Kidney (tissue), 14 donors: ENCODE data around the gene NIPAL4. TPM values are rescaled to one million over a fixed set of nuclear protein-coding genes. Genes with fewer than 3 reads are reported as not detected.

Experiments used
- DNase-seq, 5 donors: peaks; one replicate each; pipeline ENCODE4 v3.0.0-alpha.2; 2013 to 2020
- FAIRE-seq: peaks from 2 replicates; lab custom pipeline; 2012; peaks lifted over from hg19 to GRCh38; lab: Jason Lieb, UNC
- H3K27ac ChIP-seq, 2 donors: one replicate each; pipeline ENCODE4 v1.7.0; 2013; ENCODE audit warnings: low read depth in 2 of 2, low read length in 2 of 2, inconsistent platforms in 1 of 2
- H3K27me3 ChIP-seq: one replicate; pipeline ENCODE4 v1.7.1; 2013; ENCODE audit warnings: low read length, inconsistent platforms; ENCODE audit not compliant: control insufficient read depth, insufficient read depth
- H3K36me3 ChIP-seq, 3 donors: one replicate each; pipeline versions ENCODE4 v1.7.0 to v1.7.1; 2013; ENCODE audit warnings: low read length in 3 of 3, control low read depth in 1 of 3, inconsistent platforms in 1 of 3; ENCODE audit not compliant: insufficient read depth in 3 of 3, control insufficient read depth in 2 of 3
- H3K4me1 ChIP-seq, 3 donors: one replicate each; pipeline versions ENCODE4 v1.7.0 to v1.7.1; 2013; ENCODE audit warnings: low read length in 3 of 3, inconsistent platforms in 1 of 3, low read depth in 1 of 3; ENCODE audit not compliant: control insufficient read depth in 2 of 3, insufficient read depth in 2 of 3
- H3K4me3 ChIP-seq, 3 donors: one replicate each; pipeline versions ENCODE4 v1.7.0 to v1.8.1; 2013; ENCODE audit warnings: low read length in 3 of 3, control low read depth in 1 of 3, inconsistent platforms in 1 of 3
- H3K9ac ChIP-seq, 3 donors: one replicate each; pipeline versions ENCODE4 v1.7.0 to v1.7.1; 2013; ENCODE audit warnings: low read length in 3 of 3, control low read depth in 1 of 3, inconsistent platforms in 1 of 3
- H3K9me3 ChIP-seq, 3 donors: one replicate each; pipeline versions ENCODE4 v1.7.0 to v1.7.1; 2013; ENCODE audit warnings: low read length in 3 of 3, control low read depth in 1 of 3, inconsistent platforms in 1 of 3; ENCODE audit not compliant: control insufficient read depth in 2 of 3, insufficient read depth in 1 of 3
- CTCF ChIP-seq: IDR thresholded peaks from 3 replicates; pipeline ENCODE4 v1.5.1; 2012; ENCODE audit warnings: mild to moderate bottlenecking, moderate library complexity, borderline replicate concordance; ENCODE audit not compliant: insufficient read depth; ENCODE audit errors: extremely low read depth
- intact Hi-C: fragments of 100-400 bp; cut with DNase I; formaldehyde crosslinking; loops from one replicate; pipeline ENCODE4 v1.11.1; 2022
- polyA plus RNA-seq: library from polyadenylated mRNA; stranded (reverse); fragments of 350-450 nt; fragmentation: Illumina TruSeq; extraction: RNeasy Lipid Tissue Mini Kit (QIAGEN cat#74804); gene quantifications from one replicate; pipeline ENCODE4 v1.2.3, GENCODE V29; 2014; ENCODE audit warnings: low read depth, low replicate concordance; ENCODE audit not compliant: insufficient read depth
- total RNA-seq: library from RNA; stranded (reverse); fragmentation: NEBNext Ultra II Directional; extraction: Animal tissue kit (Norgen Biotek cat#: 25700); gene quantifications from one replicate; pipeline ENCODE4 v1.2.1, GENCODE V29; 2021
- donor health status: control.
- donor health status: control.
- donor health status: control.
- donor health status: control.
- donor health status: control.
- donor health status: DM: yes; HTN: yes; CAD: no.
- donor health status: Normal renal cell carcinoma (clear cell type).

NIPAL4 gene
- total and polyA plus RNA-seq, 2 donors from 2014 or later: not detected

- no peaks in the 10 kb centered on the region for H3K9me3 ChIP-seq
- DNase-seq (peak in 1 of 5 donors; percentile 18), FAIRE-seq (no peak)
- no peaks in the 10 kb centered on the region for H3K27me3 ChIP-seq
- no peaks in the 10 kb centered on the region for H3K4me1 ChIP-seq
- no peak overlapping the region for H3K9ac ChIP-seq
- H3K36me3 ChIP-seq: no peaks in the 10 kb centered on the region
- intact Hi-C loops: no loop called here
- H3K4me3 ChIP-seq: no peak overlapping the region
- H3K27ac ChIP-seq: no peak overlapping the region
- TF ChIP-seq CTCF: no peak
Measured at GRCh38 chr5:157451806-157452205, 8.2 kb upstream of the NIPAL4 start.

GRCh38 chr5:157454273-157454672 lies 5.7 kb upstream of the NIPAL4 start:
- Histone ChIP-seq H3K4me3 (no peak overlapping the region), H3K36me3 (no peaks in the 10 kb centered on the region), H3K27ac (no peak overlapping the region), H3K27me3 (no peaks in the 10 kb centered on the region), H3K9me3 (no peaks in the 10 kb centered on the region), H3K4me1 (no peaks in the 10 kb centered on the region), H3K9ac (no peak overlapping the region)
- TF ChIP-seq CTCF: no peak
- FAIRE-seq (no peak), DNase-seq (peak in 1 of 5 donors; percentile 7)
- intact Hi-C loops: no loop called here

- H3K4me3 ChIP-seq: no peak overlapping the region
- no peak for FAIRE-seq
- no peaks in the 10 kb centered on the region for H3K27me3 ChIP-seq
- no peaks in the 10 kb centered on the region for H3K36me3 ChIP-seq
- no peak for TF ChIP-seq CTCF
- DNase-seq: peak in 1 of 5 donors; percentile 15
- H3K9me3 ChIP-seq: no peaks in the 10 kb centered on the region
- no peak overlapping the region for H3K9ac ChIP-seq
- intact Hi-C loops: no loop called here
- H3K4me1 ChIP-seq: peaks cover 0 to 3% (median 0%) of the 10 kb centered on the region in 3 donors
- H3K27ac ChIP-seq: no peak overlapping the region
Measured at GRCh38 chr5:157455057-157455456, 5.0 kb upstream of the NIPAL4 start.

GRCh38 chr5:157456301-157456700 lies 3.7 kb upstream of the NIPAL4 start:
- intact Hi-C loops: no loop called here
- Histone ChIP-seq H3K27ac (no peak overlapping the region), H3K27me3 (peaks cover 4% of the 10 kb centered on the region), H3K4me3 (no peak overlapping the region), H3K4me1 (peaks cover 0 to 3% (median 0%) of the 10 kb centered on the region in 3 donors), H3K36me3 (no peaks in the 10 kb centered on the region), H3K9ac (no peak overlapping the region), H3K9me3 (no peaks in the 10 kb centered on the region)
- DNase-seq (peak in 1 of 5 donors; percentile 9), FAIRE-seq (no peak)
- no peak for TF ChIP-seq CTCF
